Glutamatergic neuron (in vitro differentiated cells): Measurements from ENCODE around the gene TTC34. TPM values are rescaled to one million over a fixed set of nuclear protein-coding genes. Genes with fewer than 3 reads are reported as not detected.

Source experiments
- DNase-seq: peaks from one replicate; pipeline ENCODE4 v3.0.0; 2022
- H3K27ac Mint-ChIP-seq: one replicate; pipeline ENCODE4 v1.8.0; 2020; ENCODE audit warnings: mild to moderate bottlenecking, mixed read lengths, inconsistent platforms; ENCODE audit not compliant: unreplicated experiment
- H3K27me3 Mint-ChIP-seq: one replicate; pipeline ENCODE4 v1.8.0; 2020; ENCODE audit warnings: mild to moderate bottlenecking, moderate library complexity, mixed read lengths, inconsistent platforms; ENCODE audit not compliant: unreplicated experiment
- H3K36me3 Mint-ChIP-seq: one replicate; pipeline ENCODE4 v1.8.0; 2020; ENCODE audit warnings: mild to moderate bottlenecking, mixed read lengths, inconsistent platforms; ENCODE audit not compliant: unreplicated experiment
- H3K4me1 Mint-ChIP-seq: one replicate; pipeline ENCODE4 v1.8.0; 2020; ENCODE audit warnings: mild to moderate bottlenecking, low read depth, mixed read lengths, inconsistent platforms; ENCODE audit not compliant: unreplicated experiment
- H3K4me3 Mint-ChIP-seq: one replicate; pipeline ENCODE4 v1.8.0; 2020; ENCODE audit warnings: mild to moderate bottlenecking, mixed read lengths, inconsistent platforms; ENCODE audit not compliant: unreplicated experiment
- H3K9me3 Mint-ChIP-seq: one replicate; pipeline ENCODE4 v1.8.0; 2020; ENCODE audit warnings: mild to moderate bottlenecking, moderate library complexity, mixed read lengths, inconsistent platforms; ENCODE audit not compliant: unreplicated experiment
- total RNA-seq: library from RNA; stranded (reverse); fragmentation: NEBNext Ultra II Directional; extraction: Animal tissue kit (Norgen Biotek cat#: 25700); gene quantifications from one replicate; pipeline ENCODE4 v1.2.1, GENCODE V29; 2021; ENCODE audit not compliant: unreplicated experiment
- TF ChIP-seq, protein P1 (sequence below): fragments of 200-600 bp; sonication (generic); IDR thresholded peaks from one replicate; pipeline ENCODE4 v1.5.0; 2021; ENCODE audit not compliant: partially characterized antibody, unreplicated experiment

TTC34 gene
- total RNA-seq, 1 donor from 2014 or later, result 0.74 TPM

DNA sequence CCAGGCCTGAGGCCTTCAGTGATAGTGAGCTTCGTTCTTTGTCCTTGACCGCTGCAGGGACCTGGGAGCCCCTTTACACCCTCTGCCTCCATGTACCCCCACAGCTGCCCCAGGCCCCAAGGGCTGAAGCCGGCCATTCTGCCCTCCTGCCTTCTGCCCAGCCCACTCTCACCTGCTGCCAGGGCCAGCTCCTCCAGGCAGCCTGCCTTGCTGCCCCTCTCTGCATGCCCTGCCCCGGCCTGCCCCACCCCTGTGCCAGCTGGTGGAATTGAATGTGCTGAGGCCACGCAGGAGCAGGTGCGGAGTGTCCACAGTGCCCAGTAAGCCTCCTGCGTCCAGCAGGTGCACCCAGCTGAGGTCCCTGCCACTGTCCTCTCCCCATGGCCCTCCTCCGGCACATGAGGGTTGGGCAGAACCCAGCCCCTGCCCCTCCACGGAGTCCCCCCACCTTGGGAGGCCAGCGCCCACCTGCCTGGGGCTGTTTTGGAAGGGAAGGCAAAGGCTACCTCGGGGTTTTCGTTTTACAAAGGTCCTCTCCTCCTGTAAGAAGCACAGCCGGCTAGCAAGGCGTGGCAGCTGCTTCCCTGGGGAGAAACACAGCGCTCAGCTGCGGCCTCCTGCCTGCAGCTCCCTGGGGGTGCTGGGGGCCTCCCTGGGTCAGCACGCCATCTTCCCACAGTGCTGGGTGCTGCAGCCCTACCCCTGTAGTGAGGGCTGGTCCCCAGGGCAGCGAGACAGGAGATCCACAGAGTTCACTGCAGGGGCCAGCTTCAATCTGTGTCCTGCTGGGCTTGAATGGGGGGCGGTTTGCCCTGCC lies 189.7 kb downstream of the TTC34 start:
- peaks cover 2% of the 10 kb centered on the region for H3K27me3 Mint-ChIP-seq
- no peak for DNase-seq
- H3K4me3 Mint-ChIP-seq, result no peak overlapping the region
- TF ChIP-seq, protein P1, sequence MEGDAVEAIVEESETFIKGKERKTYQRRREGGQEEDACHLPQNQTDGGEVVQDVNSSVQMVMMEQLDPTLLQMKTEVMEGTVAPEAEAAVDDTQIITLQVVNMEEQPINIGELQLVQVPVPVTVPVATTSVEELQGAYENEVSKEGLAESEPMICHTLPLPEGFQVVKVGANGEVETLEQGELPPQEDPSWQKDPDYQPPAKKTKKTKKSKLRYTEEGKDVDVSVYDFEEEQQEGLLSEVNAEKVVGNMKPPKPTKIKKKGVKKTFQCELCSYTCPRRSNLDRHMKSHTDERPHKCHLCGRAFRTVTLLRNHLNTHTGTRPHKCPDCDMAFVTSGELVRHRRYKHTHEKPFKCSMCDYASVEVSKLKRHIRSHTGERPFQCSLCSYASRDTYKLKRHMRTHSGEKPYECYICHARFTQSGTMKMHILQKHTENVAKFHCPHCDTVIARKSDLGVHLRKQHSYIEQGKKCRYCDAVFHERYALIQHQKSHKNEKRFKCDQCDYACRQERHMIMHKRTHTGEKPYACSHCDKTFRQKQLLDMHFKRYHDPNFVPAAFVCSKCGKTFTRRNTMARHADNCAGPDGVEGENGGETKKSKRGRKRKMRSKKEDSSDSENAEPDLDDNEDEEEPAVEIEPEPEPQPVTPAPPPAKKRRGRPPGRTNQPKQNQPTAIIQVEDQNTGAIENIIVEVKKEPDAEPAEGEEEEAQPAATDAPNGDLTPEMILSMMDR, result no peak
- H3K9me3 Mint-ChIP-seq, result peaks cover 6% of the 10 kb centered on the region
- no peak overlapping the region for H3K27ac Mint-ChIP-seq
- peaks cover 5% of the 10 kb centered on the region for H3K36me3 Mint-ChIP-seq
- H3K4me1 Mint-ChIP-seq, result no peaks in the 10 kb centered on the region

DNA sequence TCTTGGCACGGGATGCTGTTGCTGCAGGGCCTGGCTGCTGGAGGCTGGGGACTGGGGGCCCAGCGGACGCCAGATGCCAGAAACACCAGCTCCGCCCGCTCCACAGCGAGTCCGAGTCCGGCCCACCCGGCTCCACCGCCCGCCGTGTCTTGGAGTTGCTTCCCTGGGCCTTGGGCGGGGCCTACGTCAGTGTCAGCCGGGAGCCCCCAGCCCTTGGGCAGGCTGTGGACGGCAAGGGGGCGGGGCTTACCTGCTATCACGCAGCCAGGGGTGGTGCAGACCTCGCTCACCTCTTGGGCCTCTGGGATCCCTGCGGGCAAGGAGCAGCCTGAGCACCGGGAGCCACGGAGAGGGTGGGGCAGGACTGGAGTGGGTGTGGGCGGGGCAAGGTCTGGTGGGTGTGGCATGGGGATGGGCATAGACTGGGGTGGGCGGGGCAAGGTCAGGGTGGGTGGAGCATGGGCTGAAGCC lies 190.4 kb downstream of the TTC34 start:
- H3K27me3 Mint-ChIP-seq, result no peaks in the 10 kb centered on the region
- peaks cover 5% of the 10 kb centered on the region for H3K36me3 Mint-ChIP-seq
- no peaks in the 10 kb centered on the region for H3K4me1 Mint-ChIP-seq
- TF ChIP-seq, protein P1, result no peak
- H3K9me3 Mint-ChIP-seq, result peaks cover 6% of the 10 kb centered on the region
- H3K27ac Mint-ChIP-seq, result no peak overlapping the region
- peak; percentile 55 for DNase-seq
- no peak overlapping the region for H3K4me3 Mint-ChIP-seq

DNA sequence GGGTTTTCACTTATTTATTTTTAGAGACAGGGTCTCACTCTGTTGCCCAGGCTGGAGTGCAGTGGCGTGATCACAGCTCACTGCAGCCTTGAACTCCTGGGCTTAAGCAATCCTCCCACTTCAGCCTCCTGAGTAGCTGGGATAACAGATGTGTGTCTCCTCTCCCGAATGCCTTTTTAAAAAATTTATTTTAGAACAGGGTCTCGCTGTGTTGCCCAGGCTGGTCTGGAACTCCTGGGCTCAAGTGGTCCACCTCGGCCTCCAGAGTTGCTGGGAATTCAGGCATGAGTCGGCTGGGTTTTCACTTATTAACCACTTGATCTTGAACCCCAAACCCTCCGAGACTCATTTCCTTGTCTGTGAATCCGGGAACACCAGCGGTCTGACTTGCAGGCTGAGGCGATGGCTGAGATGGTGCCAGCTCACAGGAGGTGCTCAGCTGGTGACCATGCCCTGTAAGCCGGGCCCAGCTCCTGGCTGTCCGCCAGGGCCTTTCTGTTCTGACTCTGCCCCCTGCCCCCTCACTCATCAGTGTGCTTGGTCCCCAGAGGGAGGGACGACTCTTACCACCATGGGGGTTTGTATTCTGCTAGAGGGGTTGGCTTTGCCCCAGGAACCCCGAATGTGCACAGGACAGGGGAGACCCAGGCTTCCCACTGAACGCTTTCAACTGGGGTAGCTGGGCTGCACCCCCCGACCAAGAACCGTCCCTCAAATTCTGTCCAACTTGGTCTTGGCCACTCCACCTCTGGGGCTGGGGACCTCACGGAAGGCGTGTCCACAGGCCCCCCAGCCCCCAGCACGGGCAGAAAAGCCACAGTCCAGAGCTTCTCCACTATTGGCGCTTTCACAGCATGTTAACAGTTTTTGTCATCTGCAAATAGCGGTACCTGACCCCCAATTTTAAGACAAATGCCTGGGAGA lies 191.2 kb downstream of the TTC34 start:
- Mint-ChIP-seq H3K9me3 (peaks cover 6% of the 10 kb centered on the region), H3K27ac (no peak overlapping the region), H3K27me3 (no peaks in the 10 kb centered on the region), H3K4me3 (no peak overlapping the region), H3K4me1 (no peaks in the 10 kb centered on the region), H3K36me3 (peaks cover 5% of the 10 kb centered on the region)
- TF ChIP-seq, protein P1, result no peak
- DNase-seq, result no peak

DNA sequence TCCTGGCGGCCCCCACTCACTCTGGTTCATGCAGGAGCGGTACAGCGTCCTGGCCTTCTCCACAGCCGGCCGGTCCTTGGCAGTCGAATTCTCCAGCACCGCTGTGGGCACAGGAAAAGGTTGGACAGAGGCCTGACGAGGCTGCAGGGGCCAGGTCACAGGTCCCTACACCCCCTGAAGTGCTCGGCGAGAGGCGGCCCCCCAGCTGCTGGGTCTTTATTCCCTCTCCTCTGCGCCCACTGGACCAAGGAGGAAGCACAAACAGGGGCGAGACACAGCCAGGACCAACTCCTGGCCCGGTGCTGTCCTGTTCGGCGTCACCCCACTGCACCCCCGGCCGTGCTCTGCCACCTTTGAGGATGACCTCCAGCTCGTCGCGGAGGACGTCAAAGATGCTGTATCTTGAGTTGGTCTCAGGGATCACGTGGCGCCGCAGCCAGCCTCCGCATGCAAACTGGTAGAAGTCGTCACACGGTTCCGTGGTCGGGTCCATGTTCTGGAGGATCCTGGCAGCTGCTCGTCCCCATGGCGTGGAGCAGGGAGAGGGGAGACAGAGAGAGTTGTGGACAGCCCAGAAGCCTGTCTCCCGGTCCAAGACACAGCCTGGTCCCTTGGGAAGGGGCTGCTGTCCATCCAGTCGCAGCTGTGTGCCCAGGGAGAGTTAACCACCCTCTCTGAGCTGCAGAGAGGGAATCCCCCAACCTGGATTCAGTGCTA lies 192.0 kb downstream of the TTC34 start:
- H3K36me3 Mint-ChIP-seq, result peaks cover 5% of the 10 kb centered on the region
- DNase-seq, result peak; percentile 15
- H3K4me1 Mint-ChIP-seq, result no peaks in the 10 kb centered on the region
- no peak overlapping the region for H3K27ac Mint-ChIP-seq
- H3K27me3 Mint-ChIP-seq, result no peaks in the 10 kb centered on the region
- TF ChIP-seq, protein P1, result no peak
- peaks cover 6% of the 10 kb centered on the region for H3K9me3 Mint-ChIP-seq
- H3K4me3 Mint-ChIP-seq, result no peak overlapping the region
